Embryonic facial prominence (tissue), 1 donor: ENCODE data around the gene VPS33B.
"Not testable (repeated sequence)": the region's sequence is repeated elsewhere in the genome, so short reads cannot be mapped to it uniquely, and the experiment has no call there.

Experiments
- DNase-seq: peaks from one replicate; pipeline ENCODE4 v3.0.0-alpha.2; 2016; ENCODE audit errors: extremely low spot score

Gene VPS33B

DNA sequence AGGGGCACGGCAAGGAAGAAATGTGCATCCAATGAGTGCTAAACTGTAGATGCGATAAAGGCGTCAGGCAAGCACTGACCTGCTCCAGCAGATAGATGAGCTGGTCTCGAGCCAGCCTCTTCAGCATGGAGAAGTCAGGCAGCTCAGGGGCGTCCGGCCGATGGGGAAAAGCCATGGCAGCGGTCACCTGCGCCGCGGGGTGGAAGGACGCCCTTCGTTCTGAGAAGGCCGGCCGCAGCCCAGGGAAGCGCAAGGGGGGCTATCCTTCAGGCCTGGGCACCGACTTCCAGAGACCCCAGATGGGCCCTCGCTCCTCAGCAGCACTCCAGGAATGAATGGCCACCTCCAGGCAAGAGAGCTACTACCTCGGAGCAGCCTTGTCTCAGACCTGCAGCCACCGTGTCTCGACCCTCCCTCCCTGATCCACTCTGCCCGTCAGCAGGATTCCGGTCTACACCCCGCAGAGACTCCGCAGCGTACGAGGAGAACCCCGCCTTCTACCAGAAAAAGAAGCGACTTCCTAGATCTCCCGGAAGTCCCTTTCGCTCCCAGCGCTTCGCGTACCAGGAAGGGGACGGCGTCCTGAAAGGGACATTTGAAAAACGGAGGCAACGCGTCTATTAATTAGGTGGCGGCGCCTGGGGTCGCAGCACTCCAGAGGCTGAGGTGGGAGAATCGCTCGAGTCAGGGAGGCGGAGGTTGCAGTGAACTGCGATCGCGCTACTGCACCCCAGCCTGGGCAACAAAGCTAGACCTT is at the start of gene VPS33B:
VPS33B (minus strand) TSS at position 520 of the 757 bp plus-strand sequence; CDS start at position 175, 345 bp downstream.
- DNase-seq = peak; percentile 73

DNA sequence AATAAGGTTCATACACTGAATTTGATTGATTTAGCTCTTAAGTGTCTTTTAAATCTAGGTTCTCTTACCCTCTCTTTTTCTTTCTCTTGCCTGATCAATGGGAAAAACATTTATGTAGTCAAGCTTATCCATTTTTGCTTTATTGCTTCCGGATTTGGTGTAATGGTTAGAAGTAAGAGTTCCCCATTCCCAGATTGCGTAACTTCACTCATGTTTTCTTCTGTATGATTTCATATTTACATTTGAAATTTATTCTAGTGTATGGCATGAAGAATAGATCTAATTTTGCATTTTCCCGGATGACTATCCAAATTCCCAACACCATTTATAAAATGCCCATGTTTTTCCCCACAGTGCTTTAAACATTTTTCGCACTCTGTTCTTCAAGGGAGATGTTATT is 49.8 kb upstream of the VPS33B start:
- no peak for DNase-seq

DNA sequence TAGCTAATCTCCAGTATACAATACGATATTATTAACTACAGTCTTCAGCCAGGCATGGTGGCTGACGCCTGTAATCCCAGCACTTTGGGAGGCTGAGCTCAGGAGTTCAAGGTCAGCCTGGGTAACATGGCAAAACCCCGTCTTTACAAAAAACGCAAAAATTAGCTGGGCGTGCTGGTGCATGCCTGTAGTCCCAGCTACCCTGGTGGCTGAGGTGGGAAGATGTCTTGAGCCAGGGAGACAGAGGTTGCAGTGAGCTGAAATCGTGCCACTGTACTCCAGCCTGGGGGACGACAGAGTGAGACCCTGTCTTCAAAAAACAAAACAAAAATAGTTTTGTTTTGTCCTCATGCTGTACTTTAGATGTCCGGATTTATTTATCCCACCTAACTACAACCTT is 48.5 kb upstream of the VPS33B start:
- DNase-seq = no peak

DNA sequence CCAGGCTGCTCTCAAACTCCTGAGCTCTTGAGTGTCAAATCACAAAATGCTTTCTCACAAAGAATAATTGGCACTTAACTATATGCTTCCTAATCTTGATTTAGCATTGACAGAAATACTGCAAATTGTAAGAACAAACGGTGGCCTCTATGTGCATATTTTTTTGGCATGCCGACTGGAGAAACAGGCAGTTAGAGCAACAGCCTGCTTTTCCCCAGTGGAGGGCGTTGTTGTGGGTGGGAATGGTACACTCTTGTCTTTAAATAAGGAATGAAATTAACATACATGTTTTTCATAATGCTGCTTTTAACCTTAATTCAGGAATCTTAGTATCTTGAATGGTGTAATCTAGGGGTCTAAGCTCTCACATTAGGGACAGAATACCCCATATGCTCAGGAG is 46.6 kb upstream of the VPS33B start:
- DNase-seq = no peak

DNA sequence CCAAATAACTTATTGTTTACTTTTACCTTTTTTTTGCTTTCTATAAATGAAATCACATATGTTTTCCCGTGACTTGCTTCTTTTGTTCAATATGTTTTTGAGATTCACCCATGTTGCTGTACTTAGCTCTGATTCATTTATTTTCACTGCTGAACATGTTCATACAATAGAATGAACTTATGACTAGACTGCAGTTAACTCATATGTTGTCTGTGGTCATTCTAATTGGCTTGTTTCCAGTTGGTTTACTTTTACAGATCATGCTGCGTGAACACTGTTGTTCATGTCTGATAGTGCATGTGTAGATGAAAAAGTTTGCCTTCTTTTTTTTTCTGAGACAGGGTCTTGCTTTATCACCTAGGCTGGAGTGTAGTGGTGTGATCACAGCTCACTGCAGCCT is 46.0 kb upstream of the VPS33B start:
- DNase-seq = no peak

DNA sequence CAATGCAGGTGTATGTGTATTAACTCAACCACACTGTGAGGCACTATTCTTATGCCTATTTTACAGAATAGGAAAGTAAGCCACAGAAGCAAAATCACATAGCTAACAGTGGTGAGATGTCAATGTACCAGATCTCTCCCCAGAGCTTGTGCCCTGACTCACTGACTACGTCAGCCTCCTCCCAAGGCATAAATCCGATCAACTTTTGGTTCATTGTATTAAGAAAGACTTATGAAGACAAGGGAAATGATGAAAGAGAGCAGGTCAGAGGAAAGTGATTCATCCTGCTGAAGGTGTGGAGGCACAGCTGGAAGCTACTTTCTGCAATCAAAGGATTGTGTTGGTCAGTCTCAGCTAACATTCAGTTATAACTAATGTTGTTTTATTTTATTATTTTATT is 44.6 kb upstream of the VPS33B start:
- DNase-seq = no peak

DNA sequence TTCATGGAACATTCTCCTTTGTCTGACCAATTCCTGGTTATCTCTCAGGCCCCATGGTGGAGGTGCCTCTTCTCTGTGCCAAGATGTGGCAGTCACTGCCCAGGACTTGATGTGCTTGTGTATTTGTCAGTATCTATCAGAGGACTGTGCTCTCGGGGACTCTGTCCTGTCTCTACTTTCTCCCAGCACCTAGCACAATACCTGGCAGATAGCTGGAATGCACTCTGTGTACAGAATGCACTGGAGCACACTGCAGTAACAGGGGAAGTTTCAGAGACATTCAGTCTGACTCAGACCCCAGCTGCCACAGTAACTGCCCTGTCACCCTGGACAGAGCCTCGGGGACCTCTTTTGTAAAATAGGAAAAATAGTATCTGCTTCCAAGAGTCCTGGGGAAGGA is 43.1 kb upstream of the VPS33B start:
- DNase-seq = no peak

DNA sequence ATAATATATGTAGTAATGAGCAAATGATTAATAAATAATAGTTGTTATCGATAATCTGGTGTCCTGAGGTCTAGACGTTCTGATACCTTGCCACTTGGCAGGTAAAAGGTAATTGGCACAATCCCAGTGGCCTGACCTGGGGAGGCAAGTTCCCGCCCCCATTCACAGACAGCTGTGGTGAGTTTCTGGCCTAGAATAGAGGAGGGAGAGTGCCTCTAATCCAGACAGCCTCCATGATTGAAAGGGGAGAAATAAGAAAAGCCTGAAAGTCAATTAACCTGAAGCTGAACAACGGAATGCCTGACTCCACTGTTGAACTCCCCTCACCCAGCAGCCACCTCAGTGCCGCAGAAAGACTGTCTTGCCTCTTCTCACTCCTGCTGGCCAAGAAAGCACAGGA is 39.6 kb upstream of the VPS33B start:
- DNase-seq = no peak

DNA sequence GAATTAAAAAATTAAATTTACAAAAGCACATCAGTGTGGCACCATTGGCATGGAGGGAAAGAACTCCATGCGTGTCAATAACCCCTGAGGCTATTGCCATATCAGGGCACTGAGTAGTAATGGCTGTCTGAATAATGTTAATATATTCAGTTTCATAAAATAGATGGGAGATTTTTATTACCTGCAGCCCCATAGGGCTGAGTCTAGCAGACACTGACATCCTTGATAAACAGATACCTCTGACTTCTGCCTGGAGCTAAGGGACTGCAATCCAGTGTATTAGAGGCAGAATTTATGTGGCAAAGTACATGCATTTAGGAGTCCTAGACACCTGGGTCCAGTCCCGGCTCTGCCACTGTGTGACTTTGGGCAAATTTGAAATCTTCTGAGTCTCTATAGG is 38.8 kb upstream of the VPS33B start:
- DNase-seq = no peak

DNA sequence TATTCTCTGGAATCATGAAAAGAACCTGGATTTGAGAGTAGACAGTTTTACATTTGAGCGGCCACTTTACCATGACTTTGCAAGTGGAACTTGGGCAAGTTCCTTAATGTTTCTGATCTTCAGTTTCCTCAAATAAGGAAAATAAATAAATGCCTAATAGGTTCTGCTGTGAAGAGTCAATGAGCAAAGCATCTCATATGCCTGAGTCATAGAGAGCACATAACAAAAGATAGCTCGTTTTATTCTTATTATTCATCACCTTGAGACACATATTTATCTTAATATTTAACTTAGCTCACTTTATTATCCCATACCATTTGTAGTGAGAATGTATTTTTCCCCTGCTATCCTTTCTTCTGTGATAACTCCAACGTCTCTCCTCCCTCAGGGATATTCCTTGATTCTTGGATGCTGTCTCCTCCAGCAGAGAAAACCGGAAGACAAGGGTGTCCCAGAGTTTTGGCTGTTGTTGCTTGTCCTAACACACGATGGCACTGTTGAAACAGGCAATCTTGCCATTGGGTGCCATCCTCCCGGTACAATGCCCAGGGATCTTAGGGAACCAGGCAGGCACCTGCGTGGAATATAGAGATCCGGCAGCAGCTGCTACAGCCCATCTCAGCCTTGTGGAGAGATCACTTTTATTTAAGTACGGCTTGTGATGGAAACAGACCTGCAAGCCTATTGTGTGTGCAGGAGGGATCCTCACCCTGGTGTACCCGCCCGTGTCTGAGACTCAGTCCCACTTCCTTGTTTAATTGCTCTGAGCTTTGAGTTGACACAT is 33.3 kb upstream of the VPS33B start:
- DNase-seq = peak; percentile 9

DNA sequence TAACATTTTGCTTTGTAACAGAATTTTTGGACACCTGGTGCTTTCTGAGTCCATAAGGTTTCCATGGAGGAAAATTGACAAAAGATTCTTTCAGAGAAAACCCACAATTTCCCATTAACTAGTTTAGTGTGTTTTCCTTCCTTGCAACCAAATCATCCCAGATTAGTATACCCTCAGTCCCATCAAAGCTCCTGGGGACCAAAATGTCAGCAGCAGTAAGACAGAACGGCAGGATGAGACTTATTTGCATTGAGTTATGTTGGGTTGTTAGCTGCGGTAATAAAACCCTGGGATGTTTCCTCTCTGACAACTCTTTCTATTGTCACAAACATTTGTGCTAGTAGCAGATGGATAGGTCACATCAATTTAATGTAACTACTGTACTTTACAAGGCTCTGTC is 32.4 kb upstream of the VPS33B start:
- DNase-seq = no peak

DNA sequence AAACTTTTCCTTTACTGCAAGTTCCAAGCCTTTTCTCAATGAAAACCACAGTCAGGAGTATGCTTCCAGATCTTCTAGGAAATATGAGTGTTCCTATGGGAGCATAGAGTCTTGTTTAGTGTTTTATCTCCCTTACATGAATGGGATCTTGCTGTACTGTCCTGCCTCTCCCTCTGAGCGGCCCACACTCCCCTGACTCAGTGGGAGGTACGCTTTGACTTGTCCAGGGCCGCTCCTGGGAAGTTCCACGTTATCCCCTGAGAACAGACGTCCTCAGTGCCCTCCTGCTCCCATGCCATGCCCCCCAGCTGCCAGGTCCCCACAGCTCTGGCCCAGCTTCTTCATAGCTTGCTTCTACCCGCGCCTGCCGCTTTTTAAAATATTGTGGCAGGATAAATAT is 28.9 kb upstream of the VPS33B start:
- no peak for DNase-seq

DNA sequence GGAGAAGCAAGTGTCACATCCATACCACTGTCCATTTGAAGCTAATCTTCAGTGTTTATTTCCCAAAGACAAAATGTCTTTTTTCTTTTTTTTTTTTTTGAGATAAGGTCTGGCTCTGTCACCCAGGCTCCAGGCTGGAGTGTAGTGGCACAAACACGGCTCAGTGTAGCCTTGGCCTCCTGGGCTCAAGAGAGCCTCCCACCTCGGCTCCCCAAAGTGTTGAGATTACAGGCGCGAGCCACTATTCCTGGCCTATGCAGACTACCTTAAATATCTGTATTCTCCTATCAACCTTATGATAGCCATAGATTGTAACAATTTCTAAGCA is 27.7 kb upstream of the VPS33B start:
- DNase-seq = no peak

DNA sequence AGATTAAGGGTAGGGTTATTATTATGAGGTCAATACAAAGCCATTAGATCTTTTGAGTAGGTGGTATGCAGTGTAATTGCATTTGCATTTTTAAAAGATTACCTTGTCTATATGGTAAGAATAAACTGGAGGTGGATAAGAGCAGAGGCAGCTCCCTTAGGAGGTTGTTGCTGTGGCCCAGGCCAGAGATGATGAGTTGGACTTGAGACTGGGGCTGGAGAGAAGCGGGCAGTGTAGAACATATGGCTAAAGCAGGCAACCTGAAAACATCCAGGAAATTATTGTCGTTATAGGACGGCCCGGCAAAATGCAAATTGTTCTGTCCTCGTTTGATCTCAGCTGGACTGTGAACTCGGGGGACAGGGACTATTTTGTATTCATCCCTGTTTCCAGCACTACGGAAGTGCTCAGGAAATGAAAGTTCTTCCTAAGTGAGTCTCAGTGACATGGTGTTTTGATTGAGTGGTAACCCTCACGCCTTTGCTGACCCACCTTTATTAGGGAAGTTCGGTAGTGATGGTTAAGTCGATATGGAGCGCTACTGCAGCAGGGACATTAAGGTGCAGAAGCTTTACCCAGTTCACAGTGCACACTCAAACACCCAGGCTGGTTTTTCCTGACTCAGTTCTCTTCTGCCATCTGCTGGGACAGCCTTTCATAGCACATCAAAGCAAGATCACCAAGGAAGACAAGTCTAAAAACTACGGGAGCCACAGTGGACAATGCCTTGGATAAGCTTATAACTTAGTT is 27.2 kb upstream of the VPS33B start:
- peak; percentile 26 for DNase-seq

DNA sequence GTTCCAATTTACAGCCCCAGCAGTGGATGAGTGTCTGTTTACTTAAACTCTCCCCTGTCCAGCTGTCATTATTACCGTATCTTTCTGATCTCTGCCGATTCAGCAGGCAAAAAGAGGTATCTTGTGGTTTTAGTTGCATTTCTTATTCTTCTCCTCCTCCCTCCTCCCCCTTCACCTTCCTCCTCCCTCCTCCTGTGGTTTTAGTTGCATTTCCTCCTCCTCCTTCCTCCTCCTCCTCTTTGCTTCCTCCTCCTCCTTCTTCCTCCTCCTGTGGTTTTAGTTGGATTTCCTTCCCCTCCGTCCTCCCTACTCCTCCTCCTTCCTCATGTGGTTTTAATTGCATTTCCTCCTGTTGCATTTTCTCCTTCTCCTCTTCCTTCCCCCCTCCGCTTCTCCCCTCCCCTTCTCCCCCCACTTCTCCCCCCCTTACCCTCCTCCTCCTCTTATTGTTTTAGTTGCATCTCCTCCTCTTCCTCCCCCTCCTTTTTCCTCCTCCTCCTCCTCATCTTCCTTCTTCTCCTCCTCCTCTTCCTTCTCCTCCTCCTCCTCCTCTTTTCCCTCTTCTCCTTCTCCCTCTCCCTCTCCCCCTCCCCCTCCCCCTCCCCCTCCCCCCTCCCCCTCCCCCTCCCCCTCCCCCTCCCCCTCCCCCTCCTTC is 25.3 kb upstream of the VPS33B start:
- no peak for DNase-seq

DNA sequence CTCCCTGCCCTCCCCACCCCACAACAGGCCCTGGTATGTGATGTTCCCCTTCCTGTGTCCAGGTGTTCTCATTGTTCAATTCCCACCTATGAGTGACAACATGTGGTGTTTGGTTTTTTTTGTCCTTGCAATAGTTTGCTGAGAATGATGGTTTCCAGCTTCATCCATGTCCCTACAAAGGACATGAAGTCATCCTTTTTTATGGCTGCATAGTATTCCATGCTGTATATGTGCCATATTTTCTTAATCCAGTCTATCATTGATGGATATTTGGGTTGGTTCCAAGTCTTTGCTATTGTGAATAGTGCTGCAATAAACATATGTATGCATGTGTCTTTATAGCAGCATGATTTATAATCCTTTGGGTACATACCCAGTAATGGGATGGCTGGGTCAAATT is 23.7 kb upstream of the VPS33B start:
- DNase-seq = not testable (repeated sequence)

DNA sequence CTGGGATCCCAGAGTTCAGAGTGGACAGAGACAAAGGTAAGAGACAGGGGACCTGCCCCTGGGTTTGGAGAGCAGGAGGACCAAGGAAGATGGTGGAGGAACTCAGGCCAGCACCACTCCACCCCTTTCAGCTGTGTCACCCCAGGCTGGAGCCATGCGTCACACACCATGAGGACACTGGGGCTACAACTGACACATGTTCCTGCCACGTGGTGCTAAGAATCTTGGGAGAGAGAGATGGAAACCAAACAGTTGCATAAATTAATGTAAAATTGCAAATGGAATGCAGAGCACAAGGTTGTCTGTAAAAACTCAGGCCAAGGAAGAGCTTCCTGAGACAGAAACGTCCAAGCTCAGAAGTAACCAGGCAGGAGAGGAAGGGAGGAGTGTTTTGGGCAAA is 22.7 kb upstream of the VPS33B start:
- no peak for DNase-seq

DNA sequence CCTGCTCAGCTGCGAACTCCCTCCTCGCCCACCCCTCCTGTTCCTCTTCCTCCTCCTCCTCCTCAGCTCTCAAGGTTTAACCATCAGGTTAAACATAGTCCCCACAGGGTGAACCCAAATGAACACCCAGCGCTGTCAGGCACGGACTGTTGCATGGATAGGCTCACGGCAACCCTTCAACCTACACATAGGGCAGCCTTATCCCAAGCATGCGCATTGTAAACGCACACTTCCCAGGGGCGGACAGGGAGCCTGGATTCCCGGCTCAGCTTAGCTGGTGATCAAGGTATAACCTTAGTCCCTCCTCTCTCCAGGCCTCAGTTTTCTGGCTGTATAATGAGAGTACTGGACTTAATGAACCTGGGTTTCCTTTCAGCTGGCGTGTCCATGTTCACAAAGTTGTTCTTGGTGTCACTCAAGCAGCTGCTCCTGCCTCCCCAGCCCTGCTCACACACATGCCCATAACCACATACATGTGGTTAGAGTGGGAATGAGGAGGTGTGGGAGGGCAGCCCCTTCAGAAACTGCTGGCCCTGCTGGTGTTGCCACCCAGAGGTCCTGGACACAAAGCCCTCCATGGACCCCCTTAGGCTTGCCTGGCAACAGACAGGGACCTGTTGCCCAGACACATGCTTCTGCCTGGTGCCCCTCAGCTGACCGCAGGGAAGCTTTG is 20.9 kb upstream of the VPS33B start:
- DNase-seq = no peak

DNA sequence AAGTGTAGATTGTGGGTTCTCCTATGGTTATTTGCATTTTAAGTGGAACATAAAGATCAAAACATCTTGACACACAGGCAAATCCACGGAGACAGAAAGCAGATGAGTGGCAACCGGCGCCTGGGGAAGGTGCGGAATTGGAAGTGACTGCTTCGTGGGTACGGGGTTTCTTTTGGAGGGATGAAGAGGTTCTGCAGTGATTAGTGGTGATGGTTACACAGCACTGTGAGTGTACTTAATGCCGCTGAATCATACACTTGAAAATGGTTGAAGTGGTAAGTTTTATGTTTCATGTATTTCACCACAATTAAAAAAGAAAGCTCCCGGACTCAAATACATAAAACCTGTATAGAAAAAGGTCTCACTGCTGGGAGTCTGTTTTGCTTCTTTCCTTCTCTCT is 18.5 kb upstream of the VPS33B start:
- no peak for DNase-seq

DNA sequence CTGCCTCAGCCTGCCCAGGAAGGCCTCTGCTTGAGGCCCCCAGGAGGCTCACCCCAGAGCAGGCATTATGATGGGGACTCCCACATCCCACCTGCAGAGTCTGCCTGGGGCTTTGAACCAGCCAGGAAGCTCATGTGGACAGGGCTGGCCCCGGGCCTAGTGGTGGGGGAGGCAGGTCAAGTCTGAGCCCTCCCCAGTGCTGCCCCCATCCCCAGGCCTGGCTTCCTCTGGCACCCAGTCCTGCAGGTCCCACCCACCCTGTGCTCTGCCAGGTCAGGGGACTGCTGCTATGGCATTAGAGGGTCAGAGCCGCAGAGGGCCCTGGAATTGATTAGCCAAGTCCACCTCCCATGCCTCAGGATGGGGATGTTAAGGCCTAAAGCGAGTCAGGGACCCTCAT is 17.6 kb upstream of the VPS33B start:
- DNase-seq = no peak

DNA sequence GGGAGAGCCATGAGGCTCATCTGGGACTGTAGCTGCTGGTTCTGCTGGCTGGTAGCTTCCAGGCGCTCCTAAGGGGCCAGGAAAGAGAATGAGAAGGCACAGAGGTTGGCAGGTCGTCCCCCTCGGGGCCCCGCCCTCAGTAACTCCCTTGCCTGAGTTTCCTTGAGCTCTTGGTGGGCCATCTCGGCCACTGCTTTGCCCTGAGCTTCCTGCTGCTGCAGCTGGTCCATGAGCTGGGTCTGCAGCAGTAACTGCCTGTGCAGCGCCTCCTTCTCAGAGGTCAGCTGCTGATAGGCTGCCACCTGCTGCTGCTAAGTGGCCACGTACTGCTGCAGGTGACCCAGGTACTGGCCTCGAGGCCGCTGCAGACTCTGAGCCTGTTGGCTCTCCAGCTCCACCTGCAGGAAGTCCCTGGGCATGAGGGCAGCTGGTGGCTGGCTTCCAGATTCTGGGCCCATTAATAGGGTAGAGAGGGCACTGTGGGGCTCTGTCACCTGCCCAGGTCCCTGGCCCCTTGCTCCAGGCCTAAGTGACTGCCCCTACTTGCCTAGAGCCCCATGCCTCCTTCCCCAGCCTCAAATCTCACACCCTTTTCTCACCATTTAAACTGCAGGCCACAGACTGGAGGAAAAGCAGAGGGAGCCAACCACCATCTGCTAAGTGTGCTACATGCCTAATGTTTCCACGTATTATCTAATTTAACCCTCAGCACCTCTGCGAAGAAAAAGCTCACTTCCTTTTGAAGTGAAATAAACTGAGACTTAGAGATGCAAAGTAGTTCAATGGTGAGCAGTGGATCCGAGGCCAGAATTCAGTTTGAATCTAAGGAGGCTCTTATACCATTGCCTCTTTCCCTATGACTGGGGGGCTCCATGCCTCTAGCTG is 10.8 kb upstream of the VPS33B start:
- DNase-seq = no peak
